Skeletal muscle tissue (tissue), 4 donors: Measurements from ENCODE around the gene OSTF1. TPM values are rescaled to one million over a fixed set of nuclear protein-coding genes. Genes with fewer than 3 reads are reported as not detected.

Source experiments
- H3K27ac ChIP-seq: one replicate; pipeline ENCODE4 v1.7.0; 2013; ENCODE audit warnings: mild to moderate bottlenecking, low read depth, low read length, inconsistent platforms
- H3K27me3 ChIP-seq, 3 donors: one replicate each; pipeline ENCODE4 v1.7.0; 2013; ENCODE audit warnings: low read length in 3 of 3; ENCODE audit not compliant: control insufficient read depth in 3 of 3, insufficient read depth in 3 of 3
- H3K36me3 ChIP-seq, 3 donors: one replicate each; pipeline ENCODE4 v1.7.0; 2013; ENCODE audit warnings: low read length in 3 of 3; ENCODE audit not compliant: control insufficient read depth in 3 of 3, insufficient read depth in 3 of 3
- H3K4me1 ChIP-seq, 3 donors: one replicate each; pipeline ENCODE4 v1.7.0; 2013; ENCODE audit warnings: low read length in 3 of 3, mild to moderate bottlenecking in 3 of 3; ENCODE audit not compliant: control insufficient read depth in 3 of 3, insufficient read depth in 3 of 3
- H3K4me3 ChIP-seq, 3 donors: one replicate each; pipeline ENCODE4 v1.7.0; 2013; ENCODE audit warnings: low read length in 3 of 3
- H3K9ac ChIP-seq, 3 donors: one replicate each; pipeline ENCODE4 v1.7.0; 2013; ENCODE audit warnings: low read length in 3 of 3, mild to moderate bottlenecking in 3 of 3, moderate library complexity in 2 of 3, low read depth in 1 of 3
- H3K9me3 ChIP-seq, 3 donors: one replicate each; pipeline ENCODE4 v1.7.0; 2013; ENCODE audit warnings: low read length in 3 of 3; ENCODE audit not compliant: control insufficient read depth in 3 of 3
- total RNA-seq: library from RNA; depleted of rRNA; stranded (reverse); fragments of >200 nt; gene quantifications from one replicate; pipeline ENCODE4 v1.2.3, GENCODE V29; 2014
- donor health status: Osteomylitis.

OSTF1 gene
- total RNA-seq, 1 donor from 2014 or later, result 17.7 TPM

DNA sequence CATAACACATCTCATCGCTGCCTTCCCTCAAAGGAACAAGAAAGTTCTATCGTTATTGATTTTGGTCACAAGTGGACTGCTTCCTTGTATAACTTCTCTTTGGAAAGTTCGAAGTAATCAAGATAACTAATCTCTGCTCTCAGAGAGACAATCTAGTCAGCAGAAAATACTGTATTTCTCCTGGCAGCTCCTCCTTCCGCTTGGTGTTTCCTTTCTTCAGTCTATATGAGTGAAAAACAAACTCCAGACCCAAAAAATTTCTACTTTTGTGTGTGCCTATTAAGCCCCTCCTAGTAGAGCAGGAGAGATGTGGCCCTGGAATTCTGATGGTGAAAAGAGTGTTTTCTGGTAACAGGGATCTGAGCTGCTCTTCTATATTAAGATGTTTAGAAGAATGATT lies 24.5 kb downstream of the OSTF1 start:
- H3K4me1 ChIP-seq, result peaks cover 0 to 3% (median 0%) of the 10 kb centered on the region in 3 donors

DNA sequence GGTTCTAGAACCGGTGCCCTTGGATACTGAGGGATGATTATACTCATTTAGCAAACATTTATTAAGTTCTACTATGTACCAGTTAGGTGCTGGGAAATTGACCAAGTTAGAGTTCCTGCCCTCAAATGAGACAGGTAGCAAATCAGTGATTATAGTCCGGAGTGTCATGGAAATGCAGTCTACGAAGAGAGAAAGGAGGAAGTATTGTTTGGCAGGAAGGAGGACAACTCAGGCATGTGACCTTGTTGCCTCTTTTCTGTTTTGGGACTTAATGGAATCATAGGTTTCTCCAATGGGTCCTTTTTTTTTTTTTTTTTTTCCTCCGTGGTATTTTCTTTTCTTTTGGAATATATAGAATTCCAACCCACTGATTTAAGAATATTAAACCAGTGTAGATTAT lies 28.0 kb downstream of the OSTF1 start:
- Histone ChIP-seq H3K4me1 (no peaks in the 10 kb centered on the region), H3K4me3 (no peak overlapping the region), H3K9me3 (no peaks in the 10 kb centered on the region), H3K27me3 (no peaks in the 10 kb centered on the region), H3K36me3 (peaks cover 0 to 14% (median 7%) of the 10 kb centered on the region in 3 donors), H3K27ac (no peak overlapping the region), H3K9ac (no peak overlapping the region)

More for the DNA sequence above, 24.5 kb downstream of the OSTF1 start:
- H3K27ac ChIP-seq, result no peak overlapping the region
- H3K27me3 ChIP-seq, result no peaks in the 10 kb centered on the region
- H3K9me3 ChIP-seq, result no peaks in the 10 kb centered on the region
- peaks cover 0 to under 1% (median 0%) of the 10 kb centered on the region in 3 donors for H3K36me3 ChIP-seq
- H3K9ac ChIP-seq, result no peak overlapping the region
- no peak overlapping the region for H3K4me3 ChIP-seq

DNA sequence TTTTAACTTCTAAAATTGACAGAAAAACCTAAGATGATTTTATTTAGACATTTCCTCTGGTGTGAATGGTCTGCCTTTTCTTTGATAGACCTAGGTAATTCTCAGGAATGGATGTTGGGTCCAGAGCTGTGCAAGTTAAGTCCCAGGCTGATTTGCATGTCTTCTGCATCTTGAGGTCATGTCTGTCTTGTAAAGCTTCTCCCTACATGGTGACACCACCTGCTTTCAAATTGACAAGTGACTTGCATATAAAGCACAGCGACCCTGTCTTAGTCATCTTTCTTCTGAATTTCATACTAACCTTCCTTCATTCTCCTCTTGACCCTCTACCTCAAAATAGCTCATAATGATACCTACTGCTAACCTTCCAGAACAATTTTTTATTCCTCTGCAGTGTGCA lies 29.2 kb downstream of the OSTF1 start:
- Histone ChIP-seq H3K27ac (no peak overlapping the region), H3K9ac (no peak overlapping the region), H3K36me3 (peaks cover 0 to 20% (median 7%) of the 10 kb centered on the region in 3 donors), H3K4me3 (no peak overlapping the region), H3K9me3 (no peaks in the 10 kb centered on the region), H3K4me1 (no peaks in the 10 kb centered on the region), H3K27me3 (no peaks in the 10 kb centered on the region)

DNA sequence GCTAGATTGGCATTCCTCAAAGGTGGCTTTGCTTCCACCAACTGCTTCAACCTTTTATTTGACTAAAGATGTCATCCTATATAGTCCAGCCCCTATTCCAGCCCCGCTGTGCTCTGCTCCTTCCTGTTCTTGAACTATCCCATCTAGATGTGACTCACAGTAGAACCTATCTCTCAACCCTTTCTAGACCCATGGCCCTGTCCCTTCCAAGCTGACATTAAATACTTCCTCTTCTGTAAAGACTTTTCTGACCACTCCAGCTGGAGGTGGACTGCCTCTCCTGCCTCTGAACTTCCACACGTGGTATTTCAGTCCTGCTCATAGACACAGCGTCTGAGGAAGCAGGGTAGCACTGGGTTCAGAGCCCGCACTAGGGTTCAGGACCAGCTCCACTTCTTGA lies 32.4 kb downstream of the OSTF1 start:
- Histone ChIP-seq H3K27me3 (no peaks in the 10 kb centered on the region), H3K9me3 (no peaks in the 10 kb centered on the region), H3K4me1 (no peaks in the 10 kb centered on the region), H3K27ac (no peak overlapping the region), H3K4me3 (no peak overlapping the region), H3K36me3 (peaks cover 0 to 20% (median 7%) of the 10 kb centered on the region in 3 donors), H3K9ac (no peak overlapping the region)

- Histone ChIP-seq H3K27me3 (no peaks in the 10 kb centered on the region), H3K4me3 (no peak overlapping the region), H3K9ac (no peak overlapping the region), H3K27ac (no peak overlapping the region), H3K4me1 (no peaks in the 10 kb centered on the region), H3K36me3 (peaks cover 0 to 20% (median 7%) of the 10 kb centered on the region in 3 donors), H3K9me3 (no peaks in the 10 kb centered on the region)
Observed at GRCh38 chr9:75121914-75122558, 33.7 kb downstream of the OSTF1 start.

GRCh38 chr9:75123696-75124095 lies 35.4 kb downstream of the OSTF1 start:
- no peak overlapping the region for H3K27ac ChIP-seq
- no peaks in the 10 kb centered on the region for H3K27me3 ChIP-seq
- H3K9ac ChIP-seq, result no peak overlapping the region
- H3K9me3 ChIP-seq, result no peaks in the 10 kb centered on the region
- H3K36me3 ChIP-seq, result peaks cover 0 to 11% (median 3%) of the 10 kb centered on the region in 3 donors
- no peak overlapping the region for H3K4me3 ChIP-seq
- no peaks in the 10 kb centered on the region for H3K4me1 ChIP-seq

- H3K9me3 ChIP-seq, result no peaks in the 10 kb centered on the region
- no peaks in the 10 kb centered on the region for H3K4me1 ChIP-seq
- no peak overlapping the region for H3K27ac ChIP-seq
- H3K36me3 ChIP-seq, result peaks cover 9 to 21% (median 18%) of the 10 kb centered on the region in 3 donors
- no peak overlapping the region for H3K4me3 ChIP-seq
- no peaks in the 10 kb centered on the region for H3K27me3 ChIP-seq
- no peak overlapping the region for H3K9ac ChIP-seq
Observed at GRCh38 chr9:75128535-75128934, 40.2 kb downstream of the OSTF1 start.

DNA sequence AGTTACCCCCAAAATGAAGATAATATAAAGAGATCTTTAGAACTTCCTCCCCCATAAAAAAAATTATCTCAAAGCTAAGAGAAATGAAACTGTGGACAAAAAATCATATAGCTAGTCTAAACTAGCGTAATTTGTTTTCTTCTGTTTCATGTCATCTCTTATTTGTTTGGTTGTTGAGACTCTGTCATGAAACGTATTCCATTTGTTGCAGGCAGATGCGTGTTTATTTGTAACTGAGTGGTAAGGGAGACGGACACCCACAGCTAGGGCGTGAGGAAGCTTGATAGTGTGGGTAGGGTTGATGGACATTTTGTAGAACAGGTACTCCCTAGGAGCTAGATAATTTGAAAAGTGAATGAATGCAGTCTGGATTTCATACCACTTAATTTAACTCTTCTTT lies 41.9 kb downstream of the OSTF1 start:
- Histone ChIP-seq H3K36me3 (peaks cover 9 to 26% (median 22%) of the 10 kb centered on the region in 3 donors), H3K27me3 (no peaks in the 10 kb centered on the region), H3K9ac (no peak overlapping the region), H3K27ac (no peak overlapping the region), H3K4me1 (no peaks in the 10 kb centered on the region), H3K4me3 (no peak overlapping the region), H3K9me3 (no peaks in the 10 kb centered on the region)

GRCh38 chr9:75130621-75131230 lies 42.4 kb downstream of the OSTF1 start:
- H3K27ac ChIP-seq, result no peak overlapping the region
- no peaks in the 10 kb centered on the region for H3K27me3 ChIP-seq
- H3K9ac ChIP-seq, result no peak overlapping the region
- no peaks in the 10 kb centered on the region for H3K9me3 ChIP-seq
- H3K4me1 ChIP-seq, result no peaks in the 10 kb centered on the region
- H3K4me3 ChIP-seq, result no peak overlapping the region
- peaks cover 10 to 26% (median 23%) of the 10 kb centered on the region in 3 donors for H3K36me3 ChIP-seq

DNA sequence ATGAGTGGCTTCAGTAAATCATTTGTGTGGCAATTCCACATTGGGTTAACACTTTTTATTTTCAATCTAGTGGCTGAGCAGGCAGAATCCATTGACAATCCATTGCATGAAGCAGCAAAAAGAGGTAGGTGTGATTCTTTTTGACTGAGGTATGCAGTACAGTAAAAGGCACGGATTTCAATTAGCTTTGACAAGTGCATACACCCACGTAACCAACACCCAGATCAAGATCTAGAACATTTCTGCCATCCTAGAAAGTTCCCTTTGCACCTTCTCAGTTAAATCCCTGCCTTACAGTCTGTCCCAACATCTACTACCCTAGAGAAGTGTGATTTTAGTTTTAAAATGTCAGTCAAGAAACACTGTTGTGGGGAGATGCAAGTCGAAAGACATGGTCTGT lies 43.4 kb downstream of the OSTF1 start:
- peaks cover 13 to 31% (median 23%) of the 10 kb centered on the region in 3 donors for H3K36me3 ChIP-seq
- H3K9ac ChIP-seq, result no peak overlapping the region
- H3K9me3 ChIP-seq, result no peaks in the 10 kb centered on the region
- no peaks in the 10 kb centered on the region for H3K27me3 ChIP-seq
- H3K27ac ChIP-seq, result no peak overlapping the region
- no peak overlapping the region for H3K4me3 ChIP-seq
- H3K4me1 ChIP-seq, result no peaks in the 10 kb centered on the region
